ENCODE results near the gene AGAP1. TPM values are rescaled to one million over a fixed set of nuclear protein-coding genes. Genes with fewer than 3 reads are reported as not detected.

AGAP1 gene
- total RNA-seq, 1 experiment from 2014 or later = 25.8 TPM

DNA sequence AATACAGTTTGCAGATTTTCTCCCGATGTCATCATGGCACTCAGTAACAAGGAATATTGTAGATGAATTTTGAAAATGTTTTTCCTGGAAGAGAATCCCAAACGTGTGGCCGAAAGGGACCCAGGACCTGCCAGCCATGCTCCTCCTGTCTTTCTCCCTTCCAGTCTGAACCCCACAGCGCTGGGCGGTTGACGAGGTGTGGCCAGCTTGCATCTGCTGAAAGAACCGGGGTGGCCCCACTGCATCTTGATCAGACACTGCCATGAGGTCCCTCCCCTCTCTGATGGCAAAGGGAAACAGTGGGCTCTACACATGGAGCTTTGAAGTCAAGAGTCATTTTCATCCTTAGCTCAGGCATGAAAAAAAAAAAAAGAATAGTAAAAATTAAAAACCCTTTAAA lies 240.3 kb downstream of the AGAP1 start:
- no peaks in the 10 kb centered on the region for H4K20me1 ChIP-seq (ENCODE audit: control insufficient read depth, insufficient read depth, insufficient read length)
- H3K79me1 ChIP-seq (ENCODE audit: insufficient read depth, low read depth, low read length, poor library complexity, severe bottlenecking) = no peaks in the 10 kb centered on the region
- no peak overlapping the region for H3K4ac ChIP-seq (ENCODE audit: low read depth, low read length)
- H4K5ac ChIP-seq (ENCODE audit: insufficient read length, low read depth, low read length) = no peak overlapping the region
- no peak overlapping the region for H2AFZ ChIP-seq (ENCODE audit: low read length)
- no peaks in the 10 kb centered on the region for H3K23me2 ChIP-seq (ENCODE audit: insufficient read length, low read depth, low read length, poor library complexity, severe bottlenecking)
- Mint-ChIP-seq H3K4me1 (peaks cover 31 to 34% of the 10 kb centered on the region in 2 experiments), H3K27ac (peak overlapping the region in 1 of 3 experiments; percentile 21; a peak in 1 of 7 replicates), H3K36me3 (ENCODE audit: insufficient read depth in 1 of 3, low read depth in 3 of 3) (peaks cover 0 to 2% (median 0%) of the 10 kb centered on the region in 3 experiments; a peak in 3 of 7 replicates), H3K27me3 (ENCODE audit: low read depth) (no peaks in the 10 kb centered on the region), H3K9me3 (no peaks in the 10 kb centered on the region), H3K4me3 (no peak overlapping the region)
- H3K4me1 ChIP-seq (ENCODE audit: insufficient read depth, low read length) = peaks cover 2% of the 10 kb centered on the region; the same call in 1 of the 2 replicates
- no peak overlapping the region for H2BK12ac ChIP-seq (ENCODE audit: insufficient read length, low read depth, low read length)
- H3K56ac ChIP-seq (ENCODE audit: insufficient read length, low read depth, low read length) = no peak overlapping the region
- H2BK20ac ChIP-seq (ENCODE audit: low read depth, low read length, poor library complexity, severe bottlenecking) = no peak overlapping the region
- H3K23ac ChIP-seq (ENCODE audit: insufficient read length, low read depth, low read length) = no peak overlapping the region
- H3K4me2 ChIP-seq (ENCODE audit: insufficient read depth, insufficient read length, low read length) = no peak overlapping the region
- H2BK120ac ChIP-seq (ENCODE audit: low read depth, low read length, poor library complexity, severe bottlenecking) = no peak overlapping the region
- H2AK5ac ChIP-seq (ENCODE audit: insufficient read length, low read length) = no peak overlapping the region
- no peaks in the 10 kb centered on the region for H3K27me3 ChIP-seq (ENCODE audit: insufficient read depth, low read length)
- H3K27ac ChIP-seq (ENCODE audit: insufficient read length, low read depth, low read length) = no peak overlapping the region
- no peaks in the 10 kb centered on the region for H3K9me3 ChIP-seq (ENCODE audit: control insufficient read depth, low read depth, low read length)
- H3K14ac ChIP-seq (ENCODE audit: insufficient read depth, low read length) = no peak overlapping the region
- no CpG with 5 or more reads among the region's 7 CpGs for WGBS (ENCODE audit: extremely low coverage, insufficient read length, low lambda C conversion rate)
- no peak overlapping the region for H3K18ac ChIP-seq (ENCODE audit: insufficient read length, low read depth, low read length)
- no peaks in the 10 kb centered on the region for H3K79me2 ChIP-seq (ENCODE audit: insufficient read depth, low read length)
- TF ChIP-seq, protein P1, sequence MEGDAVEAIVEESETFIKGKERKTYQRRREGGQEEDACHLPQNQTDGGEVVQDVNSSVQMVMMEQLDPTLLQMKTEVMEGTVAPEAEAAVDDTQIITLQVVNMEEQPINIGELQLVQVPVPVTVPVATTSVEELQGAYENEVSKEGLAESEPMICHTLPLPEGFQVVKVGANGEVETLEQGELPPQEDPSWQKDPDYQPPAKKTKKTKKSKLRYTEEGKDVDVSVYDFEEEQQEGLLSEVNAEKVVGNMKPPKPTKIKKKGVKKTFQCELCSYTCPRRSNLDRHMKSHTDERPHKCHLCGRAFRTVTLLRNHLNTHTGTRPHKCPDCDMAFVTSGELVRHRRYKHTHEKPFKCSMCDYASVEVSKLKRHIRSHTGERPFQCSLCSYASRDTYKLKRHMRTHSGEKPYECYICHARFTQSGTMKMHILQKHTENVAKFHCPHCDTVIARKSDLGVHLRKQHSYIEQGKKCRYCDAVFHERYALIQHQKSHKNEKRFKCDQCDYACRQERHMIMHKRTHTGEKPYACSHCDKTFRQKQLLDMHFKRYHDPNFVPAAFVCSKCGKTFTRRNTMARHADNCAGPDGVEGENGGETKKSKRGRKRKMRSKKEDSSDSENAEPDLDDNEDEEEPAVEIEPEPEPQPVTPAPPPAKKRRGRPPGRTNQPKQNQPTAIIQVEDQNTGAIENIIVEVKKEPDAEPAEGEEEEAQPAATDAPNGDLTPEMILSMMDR (conservative IDR thresholded peaks at IDR 0.05) = no peak
- no peak overlapping the region for H2BK15ac ChIP-seq (ENCODE audit: low read depth, low read length)
- H4K91ac ChIP-seq (ENCODE audit: insufficient read length, low read depth, low read length) = no peak overlapping the region
- no peak overlapping the region for H3T11ph ChIP-seq (ENCODE audit: low read length)
- H4K8ac ChIP-seq (replicated peaks; ENCODE audit: insufficient read length, low read depth, low read length) = no peak overlapping the region
- no peak overlapping the region for H3K9ac ChIP-seq (ENCODE audit: extremely low read depth, insufficient read length, low read length)
- DNase-seq = no peak
- no peak overlapping the region for H2BK5ac ChIP-seq (ENCODE audit: insufficient read length, low read length)

Data from H9 (cell line).